ENCODE data around the gene TEX55. TPM values are rescaled to one million over a fixed set of nuclear protein-coding genes. Genes with fewer than 3 reads are reported as not detected.
"Not testable (repeated sequence)": the region's sequence is repeated elsewhere in the genome, so short reads cannot be mapped to it uniquely, and the experiment has no call there.

Gene TEX55
- total RNA-seq, 1 experiment from 2014 or later = not detected

DNA sequence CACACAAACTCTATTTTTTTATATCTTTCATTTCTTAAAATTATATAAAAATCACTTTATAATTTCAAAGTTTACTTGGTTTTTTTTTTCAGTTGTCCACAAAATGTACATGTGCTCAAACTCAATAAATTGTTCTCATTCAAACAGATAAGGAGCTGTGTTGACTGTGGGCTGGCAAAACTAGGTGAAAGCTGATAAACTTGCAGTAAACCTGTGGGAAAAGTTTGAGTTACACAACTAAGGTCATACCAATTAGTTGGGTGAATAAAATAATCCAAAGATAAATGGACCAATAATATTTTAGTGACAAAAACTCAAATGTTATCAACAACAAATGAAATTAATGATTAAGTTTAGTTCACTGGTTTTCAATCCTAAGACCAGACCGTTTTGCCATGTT, 14.8 kb downstream of the TEX55 start:
- no peak for DNase-seq (ENCODE audit: low spot score)

DNA sequence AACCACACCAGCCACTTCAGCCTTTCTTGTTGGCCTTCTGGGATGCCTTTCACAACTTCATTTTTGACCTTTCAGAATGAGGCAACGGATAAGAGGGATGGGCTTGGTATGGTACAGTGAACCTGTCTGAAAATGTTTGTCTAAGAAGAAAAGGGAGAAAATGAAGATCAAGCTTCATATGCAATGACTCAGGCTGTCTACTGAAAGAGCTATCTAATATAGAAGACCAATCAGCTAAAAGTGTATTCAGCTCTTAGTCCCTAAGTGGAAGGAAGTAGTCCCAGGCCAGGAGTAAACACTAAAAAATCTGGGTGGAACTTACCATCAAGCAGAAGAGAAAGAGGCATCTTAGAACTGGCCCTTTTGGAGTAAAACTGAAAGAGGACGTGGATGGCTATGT, 15.3 kb downstream of the TEX55 start:
- DNase-seq (ENCODE audit: low spot score) = no peak

DNA sequence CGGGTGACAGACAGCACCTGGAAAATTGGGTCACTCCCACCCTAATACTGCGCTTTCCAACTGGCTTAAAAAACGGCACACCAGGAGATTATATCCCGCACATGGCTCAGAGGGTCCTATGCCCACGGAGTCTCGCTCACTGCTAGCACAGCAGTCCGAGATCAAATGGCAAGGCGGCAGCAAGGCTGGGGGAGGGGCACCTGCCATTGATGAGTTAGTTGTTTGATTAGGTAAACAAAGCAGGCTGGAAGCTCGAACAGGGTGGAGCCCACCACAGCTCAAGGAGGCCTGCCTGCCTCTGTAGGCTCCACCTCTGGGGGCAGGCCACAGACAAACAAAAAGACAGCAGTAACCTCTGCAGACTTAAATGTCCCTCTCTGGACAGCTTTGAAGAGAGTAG, 18.8 kb downstream of the TEX55 start:
- not testable (repeated sequence) for DNase-seq (ENCODE audit: low spot score)

DNA sequence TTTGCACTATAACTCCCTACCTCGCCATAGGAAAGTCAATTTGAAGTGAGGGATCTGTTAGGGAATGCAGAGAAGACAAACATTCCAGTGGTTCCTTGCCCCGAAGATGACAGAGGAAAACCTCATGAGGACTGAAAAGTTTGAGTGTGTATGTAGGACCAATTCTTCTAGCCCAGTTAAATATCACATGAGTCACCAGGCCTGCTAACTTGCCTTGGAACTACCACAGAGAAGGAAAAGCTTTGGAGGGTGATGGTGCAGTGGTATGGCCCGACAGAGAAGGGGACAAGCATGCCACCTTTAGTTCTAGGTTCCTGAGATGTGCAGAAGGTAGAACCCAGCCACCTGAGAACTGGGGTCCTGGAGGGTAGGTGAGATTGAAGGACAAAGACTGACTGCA, 24.9 kb downstream of the TEX55 start:
- no peak for DNase-seq (ENCODE audit: low spot score)

DNA sequence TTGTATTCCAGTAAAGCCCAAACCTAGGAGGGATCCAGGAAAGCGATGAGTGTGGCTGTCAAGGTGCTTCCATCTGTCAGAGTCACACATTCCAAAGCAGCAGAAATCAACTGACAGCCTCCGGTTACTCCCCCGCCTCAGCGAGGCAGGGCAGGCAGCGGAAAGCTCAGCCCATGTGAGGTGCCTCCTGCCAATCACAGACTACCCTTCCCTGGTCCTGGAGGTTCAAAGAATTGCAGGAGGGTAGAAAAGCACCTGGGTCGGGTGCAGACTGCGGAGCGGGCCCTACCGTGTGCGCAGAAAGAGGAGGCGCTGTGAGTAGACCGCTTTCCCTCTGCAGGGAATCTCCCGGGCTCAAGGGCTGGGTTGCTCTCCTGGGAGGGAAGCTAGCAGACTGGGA, 27.4 kb downstream of the TEX55 start, which contains the start of gene UPK1B:
Gene UPK1B (plus strand): TSS at position 274 of the 400 bp plus-strand sequence. CDS start 13,144 bp downstream, outside the sequence.
- no peak for DNase-seq (ENCODE audit: low spot score)

DNA sequence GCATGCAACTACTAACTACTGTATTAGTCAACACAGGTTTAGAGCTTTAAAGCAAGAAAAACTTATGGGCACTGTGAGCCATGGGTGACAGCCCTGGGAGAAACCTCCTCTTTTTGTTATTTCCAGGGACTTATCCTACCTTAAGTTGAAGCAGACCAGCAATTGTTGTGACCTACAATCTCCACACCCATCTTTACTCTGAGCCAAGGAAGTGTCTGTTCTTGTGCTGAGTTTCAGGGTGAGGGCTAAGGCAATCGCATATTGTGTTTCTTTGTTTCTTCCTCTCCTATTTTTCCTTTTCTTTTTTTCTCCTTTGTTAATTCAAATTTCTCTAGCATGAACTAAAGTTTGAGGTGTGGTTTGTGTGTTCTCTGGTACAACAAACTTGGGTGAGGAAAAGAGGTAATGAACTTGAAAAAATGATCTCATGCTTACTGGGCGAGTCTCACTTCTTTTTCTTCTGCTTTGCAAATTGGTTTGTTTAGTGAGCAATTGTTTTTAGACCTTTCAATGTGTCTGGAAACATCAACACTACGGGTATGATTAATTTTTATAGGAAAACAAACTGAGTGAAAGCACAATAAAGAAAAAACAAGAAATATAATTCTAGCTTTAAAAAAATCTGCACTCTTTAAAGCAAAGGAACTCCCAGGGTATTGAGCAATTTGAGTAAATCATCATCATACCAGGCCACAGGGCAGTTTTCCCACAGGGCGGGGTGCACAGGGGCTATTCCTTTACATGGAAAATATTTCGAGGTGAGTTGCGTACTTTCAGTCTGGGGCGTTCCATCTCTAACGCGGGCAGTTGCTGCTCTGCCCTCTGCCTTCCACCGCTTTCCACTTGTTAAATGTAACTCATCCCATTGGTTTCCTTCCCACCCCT, 30.1 kb downstream of the TEX55 start:
- DNase-seq (ENCODE audit: low spot score) = no peak

DNA sequence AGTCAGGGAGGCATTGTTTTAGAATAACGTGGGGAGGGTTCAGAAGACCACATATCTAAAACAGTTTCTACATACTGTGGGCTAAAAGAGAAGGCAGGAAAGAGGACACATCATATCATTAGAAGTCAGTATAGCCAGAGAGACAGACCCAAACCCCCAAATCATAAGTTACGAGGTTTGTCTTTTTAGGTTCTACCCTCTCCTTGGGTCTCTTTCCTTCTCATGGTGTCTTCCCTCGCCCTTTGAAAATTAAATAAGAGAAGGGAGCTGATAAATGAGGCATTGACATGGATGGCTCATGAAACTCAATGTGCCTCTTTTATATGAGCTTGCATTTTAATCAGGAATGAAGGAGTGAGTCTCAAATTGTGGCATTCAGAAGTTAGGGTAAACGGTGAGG, 30.8 kb downstream of the TEX55 start:
- no peak for DNase-seq (ENCODE audit: low spot score)

DNA sequence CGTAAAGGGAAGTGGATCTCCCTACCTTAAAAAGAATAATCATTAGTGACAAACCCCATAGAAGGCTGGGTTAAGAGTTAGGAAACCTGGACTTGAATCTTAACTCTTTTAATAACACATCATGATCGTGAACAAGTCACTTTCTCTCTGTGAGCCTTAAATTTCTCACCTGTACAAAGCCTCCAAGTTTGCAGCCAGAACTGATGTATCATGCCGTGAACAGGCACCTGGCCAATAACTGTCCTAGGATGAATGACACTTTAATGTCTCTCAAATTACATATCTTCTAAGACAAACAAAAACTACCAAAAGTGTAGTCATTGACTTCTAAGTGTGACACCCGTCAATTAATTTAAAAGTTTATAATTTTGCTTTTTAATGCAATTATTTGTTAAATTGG, 31.4 kb downstream of the TEX55 start:
- no peak for DNase-seq (ENCODE audit: low spot score)

DNA sequence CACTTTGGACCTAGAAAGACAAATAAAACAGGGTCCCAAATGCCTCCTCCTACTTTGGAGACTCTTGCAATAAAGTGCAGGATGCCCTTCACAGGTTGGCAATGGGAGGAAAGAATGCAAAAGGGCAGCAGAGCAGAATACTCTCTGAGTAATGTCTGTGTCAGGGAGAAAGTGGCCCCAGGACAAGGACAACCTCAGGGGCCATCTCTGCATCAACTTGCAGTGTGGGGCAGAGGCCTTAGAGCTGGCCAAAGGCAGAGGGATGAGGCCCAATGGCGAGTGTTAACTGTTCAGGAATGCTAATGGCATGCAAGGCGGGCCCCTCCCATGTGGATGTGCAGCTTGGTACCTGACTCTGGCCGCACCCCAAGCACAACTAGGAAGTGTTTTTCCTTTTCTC, 35.8 kb downstream of the TEX55 start:
- DNase-seq (ENCODE audit: low spot score) = no peak

DNA sequence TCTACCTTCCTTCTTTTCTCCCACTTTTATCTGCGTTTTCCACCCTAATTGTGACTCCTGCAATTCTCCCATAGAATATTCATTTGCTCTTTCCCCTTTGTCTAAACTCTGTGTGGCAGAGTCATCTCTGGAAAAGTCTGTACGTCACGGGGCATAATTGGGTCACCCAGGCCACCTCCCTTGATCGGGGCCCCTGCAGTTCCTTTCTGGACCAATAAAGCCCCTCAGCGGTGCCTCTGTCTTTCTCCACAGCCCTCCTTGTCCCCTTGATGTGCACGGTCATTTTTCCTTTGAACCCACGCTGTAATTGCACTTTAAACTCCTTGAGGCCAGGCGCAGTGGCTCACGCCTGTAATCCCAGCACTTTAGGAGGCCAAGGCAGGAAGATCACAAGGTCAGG, 38.1 kb downstream of the TEX55 start:
- no peak for DNase-seq (ENCODE audit: low spot score)

DNA sequence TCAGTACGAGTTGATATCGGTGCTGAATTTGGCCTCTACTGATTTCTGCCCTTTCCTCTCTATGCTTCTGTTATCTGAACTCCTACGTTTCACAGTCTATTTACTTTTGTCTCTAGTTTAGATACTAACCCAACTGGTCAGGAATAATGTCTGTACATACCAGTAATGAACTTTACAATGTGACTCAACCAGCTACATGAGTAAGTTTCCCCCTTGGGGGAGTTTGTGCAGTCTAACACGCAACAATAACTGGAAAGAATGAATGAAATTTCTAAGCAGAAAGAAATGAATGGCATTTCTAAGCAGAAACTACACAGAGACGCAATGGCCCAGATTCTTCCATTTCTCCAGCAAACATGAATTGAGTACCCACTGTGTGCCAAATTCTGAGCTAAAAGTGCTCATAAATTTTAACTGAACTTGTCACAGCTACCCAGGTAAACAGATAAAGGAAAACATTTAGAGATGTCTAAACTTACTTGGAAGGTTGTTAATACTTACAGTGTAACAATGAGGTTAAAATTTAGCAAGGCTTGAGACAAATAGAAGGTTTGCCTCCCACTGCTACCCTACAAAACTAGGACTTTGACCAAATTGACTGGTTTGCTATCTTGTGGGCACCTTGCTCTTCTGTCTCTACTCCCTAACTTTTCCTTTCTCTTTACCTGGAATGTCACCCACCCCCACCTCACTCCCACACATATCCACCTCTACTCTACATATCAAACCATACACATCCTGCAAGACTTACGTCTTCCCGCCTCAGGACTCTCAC, 39.0 kb downstream of the TEX55 start:
- DNase-seq (ENCODE audit: low spot score) = no peak

DNA sequence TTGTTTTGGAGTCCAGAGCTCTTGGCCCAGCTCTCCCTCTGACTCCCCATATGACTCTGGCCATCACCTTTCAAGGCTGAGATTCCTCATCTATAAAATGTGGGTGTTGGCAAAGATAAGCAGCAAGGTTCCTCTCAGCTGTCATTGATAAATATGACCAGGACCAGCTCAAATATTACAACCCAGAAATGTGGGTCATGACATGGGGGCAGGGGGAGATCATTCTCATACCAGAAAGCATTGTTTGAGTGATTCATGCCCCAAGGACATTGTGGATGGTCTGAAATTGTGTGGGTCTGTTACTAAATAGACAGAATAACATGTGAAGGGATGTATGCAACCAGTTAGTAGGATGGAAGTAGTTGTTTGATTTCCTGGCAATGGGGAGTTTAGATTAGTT, 41.3 kb downstream of the TEX55 start:
- no peak for DNase-seq (ENCODE audit: low spot score)

DNA sequence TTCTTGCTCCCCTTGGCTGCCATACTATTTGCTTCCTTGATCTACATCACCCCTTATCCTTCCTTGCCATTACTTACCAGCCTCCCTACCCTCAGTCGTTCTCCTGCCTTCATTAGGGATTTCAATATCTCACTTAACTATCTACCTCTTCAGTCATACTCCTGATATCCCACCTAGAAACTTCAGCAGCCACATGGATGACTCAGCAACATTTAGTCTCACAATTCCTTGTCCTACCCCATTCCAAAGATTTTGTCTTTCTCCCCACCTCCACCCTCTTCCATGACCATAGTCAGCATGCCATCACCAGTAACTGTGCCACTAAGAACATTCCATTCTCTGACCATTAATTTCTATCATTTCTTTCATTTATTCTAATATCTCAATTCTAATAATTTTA, 45.8 kb downstream of the TEX55 start:
- DNase-seq (ENCODE audit: low spot score) = no peak

DNA sequence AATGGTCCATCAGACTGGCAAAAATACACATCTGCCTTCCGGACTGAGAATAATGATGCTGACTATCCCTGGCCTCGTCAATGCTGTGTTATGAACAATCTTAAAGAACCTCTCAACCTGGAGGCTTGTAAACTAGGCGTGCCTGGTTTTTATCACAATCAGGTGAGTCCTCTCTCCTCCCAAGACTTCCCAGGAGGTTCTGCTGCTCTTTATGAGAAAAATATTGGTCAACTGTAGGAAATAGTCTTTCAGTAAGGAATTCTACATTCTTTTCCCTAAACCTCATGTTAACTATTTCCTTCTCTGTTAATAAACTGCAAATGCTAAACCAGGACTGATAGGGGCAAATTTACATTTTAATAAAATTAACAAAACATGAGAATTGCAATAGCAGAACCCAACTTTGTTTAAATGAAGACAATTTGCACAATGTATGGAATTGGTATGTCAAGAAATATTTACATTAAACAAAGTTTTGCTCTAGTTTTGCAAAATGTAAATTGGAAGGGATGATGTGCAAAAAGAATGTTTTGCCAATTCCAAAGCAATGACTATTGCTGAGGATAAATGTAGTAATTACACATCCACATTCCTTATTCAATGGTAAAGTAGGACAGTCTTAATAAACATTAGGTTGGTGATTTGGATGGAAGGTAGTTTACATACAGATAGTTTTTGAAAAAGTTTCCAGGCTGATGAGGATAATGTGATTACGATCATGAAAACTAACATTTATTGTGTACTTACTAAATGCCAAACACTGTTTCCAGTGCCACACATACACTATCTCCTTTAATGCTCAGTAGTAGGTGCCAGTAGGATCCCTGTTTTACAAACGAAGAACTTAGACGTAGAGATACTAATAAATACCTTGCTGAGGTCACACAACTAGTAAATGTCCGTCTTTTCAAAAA, 48.5 kb downstream of the TEX55 start:
- DNase-seq (ENCODE audit: low spot score) = no peak

DNA sequence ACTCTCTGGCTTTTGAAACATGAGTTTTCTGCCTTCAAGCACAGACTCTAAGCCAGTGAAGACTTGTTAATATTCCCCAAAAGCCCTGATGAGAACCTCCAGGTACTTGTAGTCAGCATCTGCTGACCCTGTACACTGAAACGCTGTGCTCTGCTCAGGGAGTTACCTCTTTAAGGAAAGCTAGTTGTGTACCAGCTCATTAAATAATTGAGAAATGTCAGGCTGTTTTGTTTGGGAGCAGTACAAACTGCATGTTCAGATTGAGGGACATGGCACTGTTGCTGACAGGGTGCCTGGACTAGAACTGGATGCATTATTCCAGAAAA, 49.1 kb downstream of the TEX55 start:
- no peak for DNase-seq (ENCODE audit: low spot score)

DNA sequence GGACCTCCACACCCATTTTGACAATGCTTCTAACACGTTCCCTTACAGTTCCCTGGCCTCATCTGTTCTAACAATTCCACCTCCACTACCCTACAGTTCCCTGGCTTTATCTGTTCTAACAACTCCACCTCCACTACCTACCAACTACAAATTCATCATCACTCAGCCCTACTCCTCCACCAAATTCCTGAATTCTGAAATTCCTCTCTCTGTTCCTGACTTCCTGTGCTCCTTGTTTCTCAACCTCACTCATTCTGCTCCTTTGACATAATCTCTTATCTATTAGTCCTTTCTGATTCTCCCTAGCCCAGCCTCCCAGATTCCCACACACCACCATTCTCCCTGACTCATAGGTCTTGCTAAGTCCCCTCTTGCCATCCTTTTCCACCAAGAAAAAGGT, 49.9 kb downstream of the TEX55 start:
- no peak for DNase-seq (ENCODE audit: low spot score)

Other genes with a start within 250 kb of the TEX55 start
- gene IGSF11, start 111.3 kb upstream of the TEX55 start, total RNA-seq (2014; rRNA removed; shearing (Covaris generic)) = 0.18 and 0.45 TPM in 2 replicates
- gene UPK1B, start 27.4 kb downstream of the TEX55 start, total RNA-seq (2014; rRNA removed; shearing (Covaris generic)) = not detected in 2 replicates
- gene B4GALT4, start 94.7 kb downstream of the TEX55 start, total RNA-seq (2014; rRNA removed; shearing (Covaris generic)) = 25.3 and 30.5 TPM in 2 replicates
- 4.5 and 6.9 TPM in 2 replicates for gene ARHGAP31, start 148.2 kb downstream of the TEX55 start, total RNA-seq (2014; rRNA removed; shearing (Covaris generic))

All from H4 (cell line).